ENCODE data around the gene BCAS4. TPM values are rescaled to one million over a fixed set of nuclear protein-coding genes. Genes with fewer than 3 reads are reported as not detected.
A peak's percentile ranks its signal among the peaks of the same experiment; 100 is the strongest.

The BCAS4 gene
- total RNA-seq, 1 experiment from 2014 or later: 25.8 TPM

GRCh38 chr20:50806126-50806768 lies 11.4 kb downstream of the BCAS4 start (continued):
- no peak for TF ChIP-seq JAZF1 (CRISPR knock-in tag; IDR thresholded peaks at IDR 0.05)
- no peak for TF ChIP-seq FOXK1 (CRISPR knock-in tag; IDR thresholded peaks at IDR 0.05)
- no peak for TF ChIP-seq ZMAT4 (CRISPR knock-in tag; IDR thresholded peaks at IDR 0.05)
- TF ChIP-seq ZNF416 (CRISPR knock-in tag; IDR thresholded peaks at IDR 0.05): no peak
- no peak for TF ChIP-seq ZNF219 (CRISPR knock-in tag; IDR thresholded peaks at IDR 0.05; ENCODE audit: borderline replicate concordance)

GRCh38 chr20:50810063-50810462 lies 15.2 kb downstream of the BCAS4 start:
- no peak overlapping the region for H3K4me3 Mint-ChIP-seq
- ChIA-PET CTCF (no interaction called here), POLR2A (no interaction called here)
- DNase-seq (ENCODE audit: low spot score): no peak
- H3K27ac Mint-ChIP-seq: peak overlapping the region; percentile 60; the same call in 1 of the 2 replicates
- no peaks in the 10 kb centered on the region; the same call in 1 of the 2 replicates for H3K27me3 Mint-ChIP-seq (ENCODE audit: low read depth)
- H3K9me3 Mint-ChIP-seq: no peaks in the 10 kb centered on the region
- TF ChIP-seq AFF4 (CRISPR knock-in tag; IDR thresholded peaks at IDR 0.05; ENCODE audit: borderline replicate concordance) (no peak), ZNF263 (CRISPR knock-in tag; IDR thresholded peaks at IDR 0.05; ENCODE audit: low read depth) (no peak), GRHL2 (CRISPR knock-in tag; IDR thresholded peaks at IDR 0.05; ENCODE audit: insufficient replicate concordance, severe bottlenecking) (no peak), ARID4B (CRISPR knock-in tag; IDR thresholded peaks at IDR 0.05; ENCODE audit: borderline replicate concordance) (no peak), RORB (CRISPR knock-in tag; IDR thresholded peaks at IDR 0.05) (no peak), GABPB1 (CRISPR knock-in tag; IDR thresholded peaks at IDR 0.05) (no peak), ATF1 (CRISPR knock-in tag; IDR thresholded peaks at IDR 0.05) (no peak), SMAD4 (CRISPR knock-in tag; IDR thresholded peaks at IDR 0.05) (no peak), IRF2 (CRISPR knock-in tag; IDR thresholded peaks at IDR 0.05; ENCODE audit: borderline replicate concordance, low read depth) (no peak), AR (CRISPR knock-in tag; IDR thresholded peaks at IDR 0.05) (no peak), ZNF281 (CRISPR knock-in tag; IDR thresholded peaks at IDR 0.05) (no peak), MLX (CRISPR knock-in tag; IDR thresholded peaks at IDR 0.05) (no peak), NFYB (CRISPR knock-in tag; conservative IDR thresholded peaks at IDR 0.05; ENCODE audit: low read depth) (no peak), TCF7 (CRISPR knock-in tag; IDR thresholded peaks at IDR 0.05; ENCODE audit: low read depth) (no peak), HMGA2 (CRISPR knock-in tag; IDR thresholded peaks at IDR 0.05) (no peak)
- H3K36me3 Mint-ChIP-seq: no peaks in the 10 kb centered on the region
- no peak for ATAC-seq
- peaks cover 2% of the 10 kb centered on the region for H3K4me1 Mint-ChIP-seq
